Ramos (cell line): ENCODE results near the gene PYGB.
"Not testable (repeated sequence)": the region's sequence is repeated elsewhere in the genome, so short reads cannot be mapped to it uniquely, and the experiment has no call there.

Experiments used
- in situ Hi-C: fragments of 300-500 bp; cut with MboI; formaldehyde crosslinking; loops from one replicate; pipeline ENCODE4 v1.14.3; 2022; ENCODE audit warnings: low sequenced_read_pairs; ENCODE audit not compliant: unreplicated experiment

PYGB gene

DNA sequence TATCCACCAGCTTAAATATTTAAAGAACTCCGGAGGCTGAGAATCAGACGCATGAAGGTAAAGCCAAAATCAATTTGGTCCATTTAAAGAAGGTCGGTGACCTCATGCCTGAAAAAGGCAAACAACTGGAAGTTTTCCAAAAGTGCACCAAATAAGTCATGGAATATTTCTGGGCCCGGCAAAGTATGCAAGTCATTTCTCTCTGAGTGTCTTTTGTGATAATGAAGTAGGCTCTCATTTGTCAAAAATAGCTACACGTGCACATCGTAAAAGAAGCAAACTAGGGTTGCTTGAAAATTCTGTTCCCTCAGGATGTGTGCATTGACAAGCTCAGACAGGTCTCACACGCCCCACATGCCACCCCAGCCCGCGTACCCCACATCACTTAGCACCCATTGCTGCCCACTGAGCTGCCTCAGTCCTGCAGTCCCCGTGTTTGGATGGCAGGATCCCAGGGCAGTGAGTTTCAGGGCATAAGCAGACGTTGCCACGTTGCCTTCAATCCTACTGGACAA is 20.5 kb upstream of the PYGB start:
- in situ Hi-C loops, result no loop called here

GRCh38 chr20:25229486-25230165 is 18.3 kb upstream of the PYGB start:
- in situ Hi-C loops, result no loop called here

GRCh38 chr20:25230166-25230831 is 17.6 kb upstream of the PYGB start:
- in situ Hi-C loops, result no loop called here

DNA sequence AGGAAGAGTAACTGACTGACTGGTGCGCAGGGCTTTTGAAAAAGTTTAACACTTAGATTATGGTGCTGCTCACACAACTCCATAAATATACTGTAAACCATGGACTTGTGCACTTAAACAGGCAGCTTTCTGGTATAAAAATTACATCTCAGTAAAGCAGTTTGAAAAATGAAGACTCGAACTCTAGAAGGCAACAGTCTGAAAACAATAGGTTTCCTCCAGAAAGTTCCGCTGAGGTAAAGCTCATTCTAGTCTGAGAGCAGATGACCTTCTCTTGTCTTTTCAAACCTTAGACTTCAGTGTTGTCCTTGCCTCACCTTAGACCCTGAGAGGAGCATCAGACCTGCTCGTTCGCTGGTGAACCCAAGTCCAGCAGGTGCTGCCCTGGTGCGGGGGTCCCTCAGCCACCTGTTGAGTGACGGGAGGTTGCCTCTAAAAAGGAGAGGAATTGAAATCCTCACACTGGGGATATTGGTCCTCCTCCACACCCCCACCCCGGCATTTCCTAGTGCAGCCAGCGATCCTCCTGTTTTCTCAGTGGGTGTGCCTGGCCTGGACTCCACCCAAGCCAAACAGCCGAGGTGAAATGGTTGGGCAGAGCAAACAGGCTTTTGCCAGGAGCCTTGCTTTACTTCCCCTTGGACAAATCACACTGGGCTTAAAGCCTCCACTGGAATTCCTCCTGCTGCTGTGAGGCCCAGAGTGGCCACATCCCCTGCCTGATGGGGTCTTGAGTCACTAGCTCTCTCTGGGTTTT is 14.7 kb upstream of the PYGB start:
- in situ Hi-C loops, result no loop called here

DNA sequence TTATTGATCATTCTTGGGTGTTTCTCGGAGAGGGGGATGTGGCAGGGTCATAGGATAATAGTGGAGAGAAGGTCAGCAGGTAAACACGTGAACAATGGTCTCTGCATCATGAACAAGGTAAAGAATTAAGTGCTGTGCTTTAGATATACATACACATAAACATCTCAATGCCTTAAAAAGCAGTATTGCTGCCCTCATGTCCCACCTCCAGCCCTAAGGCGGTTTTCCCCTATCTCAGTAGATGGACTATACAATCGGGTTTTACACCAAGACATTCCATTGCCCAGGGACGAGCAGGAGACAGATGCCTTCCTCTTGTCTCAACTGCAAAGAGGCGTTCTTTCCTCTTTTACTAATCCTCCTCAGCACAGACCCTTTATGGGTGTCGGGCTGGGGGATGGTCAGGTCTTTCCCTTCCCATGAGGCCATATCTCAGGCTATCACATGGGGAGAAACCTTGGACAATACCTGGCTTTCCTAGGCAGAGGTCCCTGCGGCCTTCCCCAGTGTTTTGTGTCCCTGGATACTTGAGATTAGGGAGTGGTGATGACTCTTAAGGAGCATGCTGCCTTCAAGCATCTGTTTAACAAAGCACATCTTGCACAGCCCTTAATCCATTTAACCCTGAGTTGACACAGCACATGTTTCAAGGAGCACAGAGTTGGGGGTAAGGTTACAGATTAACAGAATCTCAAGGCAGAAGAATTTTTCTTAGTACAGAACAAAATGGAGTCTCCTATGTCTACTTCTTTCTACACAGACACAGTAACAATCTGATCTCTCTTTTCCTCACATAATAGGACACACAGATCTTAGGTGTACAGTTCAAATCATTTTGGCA is 13.7 kb upstream of the PYGB start:
- in situ Hi-C loops, result not testable (repeated sequence)

DNA sequence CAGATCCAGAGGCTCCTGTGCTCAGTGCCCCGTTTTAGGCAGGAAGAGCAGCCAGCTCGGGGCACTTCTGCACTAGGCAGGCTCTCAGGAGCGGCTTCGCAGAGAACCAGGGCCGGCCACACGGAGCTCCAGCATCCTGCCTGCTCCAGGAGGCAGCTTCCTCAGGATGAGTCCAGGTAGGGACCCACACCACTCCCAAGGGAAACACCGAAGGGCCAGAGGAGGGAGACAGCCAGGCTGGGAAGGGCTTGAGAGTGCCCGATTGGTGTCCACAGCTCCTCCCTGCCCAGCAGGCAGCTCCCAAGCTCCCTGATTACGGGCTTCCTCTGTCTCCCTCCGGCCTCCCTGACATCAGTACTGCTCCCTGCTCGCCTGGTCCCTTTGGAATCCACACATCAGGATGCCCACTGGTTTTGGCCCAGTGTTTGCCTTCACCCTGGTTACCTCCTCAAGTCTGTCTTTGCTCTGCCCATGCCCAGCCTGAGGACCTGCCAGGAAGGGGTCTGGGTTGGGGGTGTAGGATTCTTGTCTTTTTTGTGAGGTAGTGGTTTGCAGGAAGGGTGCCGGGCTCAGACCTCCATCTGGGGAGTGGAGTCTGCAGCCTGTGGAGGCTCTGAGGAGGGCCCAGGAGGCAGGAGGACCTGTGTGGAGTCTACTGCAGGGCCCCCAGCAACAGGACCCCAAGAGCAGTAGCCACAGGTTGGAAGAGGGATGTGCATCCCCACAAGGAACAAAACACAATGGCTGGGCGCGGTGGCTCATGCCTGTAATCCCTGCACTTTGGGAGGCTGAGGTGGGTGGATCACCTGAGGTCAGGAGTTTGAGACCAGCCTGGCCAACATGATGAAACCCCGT is 11.2 kb upstream of the PYGB start:
- in situ Hi-C loops, result no loop called here

- in situ Hi-C loops, result no loop called here
Observed at GRCh38 chr20:25237610-25238318, 10.1 kb upstream of the PYGB start.

DNA sequence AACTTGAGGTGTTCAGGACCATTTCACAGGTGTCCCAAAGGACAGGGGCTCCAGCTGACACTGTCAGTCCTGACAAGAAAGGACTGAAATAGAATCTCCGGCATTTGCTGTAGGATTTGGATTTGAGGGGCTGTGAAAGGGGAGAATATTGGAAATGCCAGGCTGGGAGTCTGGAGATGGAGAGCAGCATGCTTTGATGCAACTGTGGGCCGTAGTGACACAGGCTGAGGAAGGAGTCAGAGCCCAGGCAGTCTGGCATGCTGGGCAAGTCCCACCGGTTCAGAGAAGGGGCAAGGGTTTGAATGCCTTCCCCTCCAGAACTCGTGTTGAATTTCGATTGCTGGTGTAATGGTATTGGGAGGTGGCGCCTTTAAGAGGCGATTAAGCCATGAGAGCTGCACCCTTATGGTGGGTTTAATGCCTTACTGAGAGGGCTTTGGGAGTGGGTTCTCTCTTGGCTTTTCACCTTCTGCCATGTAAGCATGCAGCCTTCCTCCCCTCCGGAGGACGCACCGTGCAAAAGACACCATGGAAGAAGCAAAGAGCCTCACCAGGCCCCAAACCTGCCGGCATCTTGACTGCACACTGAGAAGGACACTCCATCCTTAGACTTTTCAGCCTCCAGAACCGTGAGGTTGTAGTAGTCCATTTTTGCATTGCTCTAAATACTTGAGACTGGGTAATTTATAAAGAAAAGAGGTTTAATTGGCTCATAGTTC is 9.4 kb upstream of the PYGB start:
- in situ Hi-C loops, result no loop called here

- in situ Hi-C loops, result no loop called here
Observed at GRCh38 chr20:25239387-25240370, 8.2 kb upstream of the PYGB start.

- in situ Hi-C loops, result not testable (repeated sequence)
Observed at GRCh38 chr20:25240851-25241658, 6.8 kb upstream of the PYGB start.

GRCh38 chr20:25241659-25241955 is 6.3 kb upstream of the PYGB start:
- in situ Hi-C loops, result not testable (repeated sequence)

DNA sequence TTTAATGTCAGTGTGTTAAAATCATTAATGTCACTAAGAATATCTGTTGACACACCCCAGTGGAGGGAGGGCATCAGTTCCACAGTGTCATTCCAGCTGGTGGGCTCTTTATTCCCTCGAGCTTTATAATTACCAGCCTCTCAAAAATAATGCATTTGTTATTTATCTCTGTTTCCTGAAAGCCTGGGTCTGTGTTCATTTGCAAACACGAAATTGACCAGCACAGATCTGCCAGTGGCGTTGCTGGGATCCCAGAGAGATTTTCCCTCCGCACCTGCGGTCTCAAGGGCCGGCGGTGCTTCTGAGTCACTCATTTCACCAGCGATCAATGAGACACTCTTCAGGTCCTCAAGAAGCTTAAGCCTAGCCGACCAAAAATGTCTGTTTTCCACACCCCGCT is 5.7 kb upstream of the PYGB start:
- in situ Hi-C loops, result no loop called here

- in situ Hi-C loops, result no loop called here
Observed at GRCh38 chr20:25243416-25243979, 4.4 kb upstream of the PYGB start.

GRCh38 chr20:25244976-25245375 is 2.9 kb upstream of the PYGB start:
- in situ Hi-C loops, result no loop called here

GRCh38 chr20:25245461-25245860 is 2.4 kb upstream of the PYGB start:
- in situ Hi-C loops, result no loop called here
